HuH-7.5 (cell line): ENCODE measurements around the gene RET.
"Not testable (repeated sequence)": the region's sequence is repeated elsewhere in the genome, so short reads cannot be mapped to it uniquely, and the experiment has no call there.

Source experiments
- DNase-seq: peaks from one replicate; pipeline ENCODE4 v3.0.0; 2011; ENCODE audit warnings: low spot score

The RET gene

GRCh38 chr10:43136432-43136831 is 59.6 kb downstream of the RET start:
- DNase-seq = no peak

- DNase-seq = no peak
Observed at GRCh38 chr10:43136995-43137716, 60.3 kb downstream of the RET start.

- no peak for DNase-seq
Observed at GRCh38 chr10:43137717-43138020, 60.8 kb downstream of the RET start.

- DNase-seq = peak; percentile 77
Observed at GRCh38 chr10:43138021-43138756, 61.3 kb downstream of the RET start, which contains the start of gene CSGALNACT2. Gene CSGALNACT2 (plus strand): TSS chr10:43138445. CDS start chr10:43155150, 16,705 bp downstream.

- DNase-seq = no peak
Observed at GRCh38 chr10:43138757-43139241, 61.9 kb downstream of the RET start.

GRCh38 chr10:43141421-43141820 is 64.6 kb downstream of the RET start:
- DNase-seq = no peak

GRCh38 chr10:43145311-43145710 is 68.4 kb downstream of the RET start:
- no peak for DNase-seq

- not testable (repeated sequence) for DNase-seq
Observed at GRCh38 chr10:43145936-43146335, 69.1 kb downstream of the RET start.

- DNase-seq = no peak
Observed at GRCh38 chr10:43151371-43151770, 74.5 kb downstream of the RET start.

- DNase-seq = no peak
Observed at GRCh38 chr10:43153901-43154300, 77.0 kb downstream of the RET start.

GRCh38 chr10:43155221-43155620 is 78.4 kb downstream of the RET start:
- no peak for DNase-seq

GRCh38 chr10:43155741-43156140 is 78.9 kb downstream of the RET start:
- DNase-seq = no peak

- no peak for DNase-seq
Observed at GRCh38 chr10:43156590-43157341, 79.9 kb downstream of the RET start.

GRCh38 chr10:43158636-43159035 is 81.8 kb downstream of the RET start:
- no peak for DNase-seq

- no peak for DNase-seq
Observed at GRCh38 chr10:43160046-43160920, 83.4 kb downstream of the RET start.

- DNase-seq = no peak
Observed at GRCh38 chr10:43160921-43161255, 84.0 kb downstream of the RET start.

- DNase-seq = no peak
Observed at GRCh38 chr10:43162604-43163003, 85.7 kb downstream of the RET start.

GRCh38 chr10:43166207-43166879 is 89.5 kb downstream of the RET start:
- no peak for DNase-seq

- DNase-seq = no peak
Observed at GRCh38 chr10:43166880-43167497, 90.1 kb downstream of the RET start.

GRCh38 chr10:43167498-43167889 is 90.6 kb downstream of the RET start:
- no peak for DNase-seq

GRCh38 chr10:43170491-43170890 is 93.6 kb downstream of the RET start:
- DNase-seq = no peak
